Measurements from ENCODE around the gene TMEM231.
"Not testable (repeated sequence)": the region's sequence is repeated elsewhere in the genome, so short reads cannot be mapped to it uniquely, and the experiment has no call there.

The TMEM231 gene

GRCh38 chr16:75545879-75546278 lies 10.2 kb downstream of the TMEM231 start:
- H3K27ac ChIP-seq (ENCODE audit: low read depth, low read length) = not testable (repeated sequence)

DNA sequence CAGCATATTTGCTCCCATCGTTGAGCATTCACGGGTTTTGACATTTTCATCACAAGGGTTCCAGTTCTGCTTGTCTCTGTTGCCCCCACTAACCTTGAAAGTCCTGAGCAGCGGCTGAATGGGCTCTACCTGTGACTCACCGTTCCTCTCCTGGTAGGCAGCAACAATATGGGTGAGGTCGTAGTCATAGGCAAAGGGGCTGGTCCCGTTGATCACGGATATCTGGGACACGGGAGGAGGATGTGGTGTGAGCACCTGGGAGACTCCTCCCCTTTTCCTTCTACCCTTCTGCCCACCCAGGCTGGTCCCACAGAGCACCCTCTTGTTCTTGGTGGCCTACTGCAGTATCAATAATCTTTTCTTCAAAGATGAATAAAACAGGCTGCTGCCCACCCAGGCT lies 13.6 kb downstream of the TMEM231 start:
- not testable (repeated sequence) for H3K27me3 ChIP-seq (ENCODE audit: control insufficient read depth, insufficient read depth, low read length); H3K4me3 ChIP-seq (ENCODE audit: low read depth, low read length); H3K36me3 ChIP-seq (ENCODE audit: control insufficient read depth, insufficient read depth, low read length); H3K9ac ChIP-seq (ENCODE audit: low read depth, low read length); H3K27ac ChIP-seq (ENCODE audit: low read depth, low read length); H3K4me1 ChIP-seq (ENCODE audit: control insufficient read depth, insufficient read depth, low read length); H3K9me3 ChIP-seq (ENCODE audit: control insufficient read depth, insufficient read depth, low read length)

More at GRCh38 chr16:75545879-75546278, 10.2 kb downstream of the TMEM231 start:
- not testable (repeated sequence) for H3K4me3 ChIP-seq (ENCODE audit: low read depth, low read length); H3K27me3 ChIP-seq (ENCODE audit: control insufficient read depth, insufficient read depth, low read length); H3K4me1 ChIP-seq (ENCODE audit: control insufficient read depth, insufficient read depth, low read length); H3K36me3 ChIP-seq (ENCODE audit: control insufficient read depth, insufficient read depth, low read length); H3K9me3 ChIP-seq (ENCODE audit: control insufficient read depth, insufficient read depth, low read length); H3K9ac ChIP-seq (ENCODE audit: low read depth, low read length)

GRCh38 chr16:75541236-75541635 lies 14.8 kb downstream of the TMEM231 start:
- Histone ChIP-seq H3K27me3 (ENCODE audit: control insufficient read depth, insufficient read depth, low read length) (no peaks in the 10 kb centered on the region), H3K4me1 (ENCODE audit: control insufficient read depth, insufficient read depth, low read length) (no peaks in the 10 kb centered on the region), H3K9ac (ENCODE audit: low read depth, low read length) (no peak overlapping the region), H3K9me3 (ENCODE audit: control insufficient read depth, insufficient read depth, low read length) (no peaks in the 10 kb centered on the region), H3K4me3 (ENCODE audit: low read depth, low read length) (no peak overlapping the region), H3K27ac (ENCODE audit: low read depth, low read length) (no peak overlapping the region), H3K36me3 (ENCODE audit: control insufficient read depth, insufficient read depth, low read length) (0 out of 2 replicates have a peak, but pooled peaks cover 3% of the 10 kb centered on the region)

DNA sequence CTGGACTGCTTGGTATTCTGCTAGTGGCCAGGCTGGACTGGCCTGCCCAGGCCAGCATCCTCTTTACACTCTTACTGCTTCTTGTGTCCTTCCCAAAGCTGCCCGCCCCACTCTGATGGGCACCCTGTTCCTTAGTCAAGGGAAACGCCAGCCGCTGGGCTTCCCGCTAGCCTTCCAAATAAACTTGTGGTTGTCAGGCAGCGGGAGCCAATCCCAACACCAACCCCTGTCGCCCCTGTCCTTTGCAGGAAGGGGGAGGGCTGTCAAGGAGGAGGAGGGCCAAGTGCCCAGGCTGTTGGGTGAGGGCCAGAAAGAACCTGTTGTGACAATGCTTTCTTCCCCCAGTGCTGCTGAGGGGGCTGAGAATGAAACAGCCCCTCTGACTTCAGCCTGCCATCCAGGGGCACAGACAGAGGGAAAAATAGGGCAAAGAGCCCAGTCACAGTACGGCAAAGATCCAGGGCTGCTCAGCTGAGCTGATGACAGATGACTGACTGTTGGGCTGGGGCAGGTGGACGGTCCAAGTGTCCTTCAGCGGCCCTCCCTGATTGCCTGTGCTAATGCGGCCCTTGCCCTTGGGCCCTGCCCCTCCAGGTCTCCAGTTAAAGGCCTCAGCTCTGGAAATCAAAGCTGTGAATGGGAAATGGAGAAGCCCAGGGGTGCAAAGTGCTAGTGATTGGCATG lies 17.0 kb downstream of the TMEM231 start:
- not testable (repeated sequence) for H3K4me3 ChIP-seq (ENCODE audit: low read depth, low read length); H3K36me3 ChIP-seq (ENCODE audit: control insufficient read depth, insufficient read depth, low read length); H3K27me3 ChIP-seq (ENCODE audit: control insufficient read depth, insufficient read depth, low read length); H3K9ac ChIP-seq (ENCODE audit: low read depth, low read length); H3K27ac ChIP-seq (ENCODE audit: low read depth, low read length); H3K9me3 ChIP-seq (ENCODE audit: control insufficient read depth, insufficient read depth, low read length); H3K4me1 ChIP-seq (ENCODE audit: control insufficient read depth, insufficient read depth, low read length)

GRCh38 chr16:75537776-75538175 lies 18.3 kb downstream of the TMEM231 start:
- H3K9ac ChIP-seq (ENCODE audit: low read depth, low read length) = no peak overlapping the region
- H3K4me3 ChIP-seq (ENCODE audit: low read depth, low read length) = no peak overlapping the region
- H3K27ac ChIP-seq (ENCODE audit: low read depth, low read length) = no peak overlapping the region
- no peaks in the 10 kb centered on the region for H3K36me3 ChIP-seq (ENCODE audit: control insufficient read depth, insufficient read depth, low read length)
- H3K27me3 ChIP-seq (ENCODE audit: control insufficient read depth, insufficient read depth, low read length) = no peaks in the 10 kb centered on the region
- H3K9me3 ChIP-seq (ENCODE audit: control insufficient read depth, insufficient read depth, low read length) = no peaks in the 10 kb centered on the region
- no peaks in the 10 kb centered on the region for H3K4me1 ChIP-seq (ENCODE audit: control insufficient read depth, insufficient read depth, low read length)

DNA sequence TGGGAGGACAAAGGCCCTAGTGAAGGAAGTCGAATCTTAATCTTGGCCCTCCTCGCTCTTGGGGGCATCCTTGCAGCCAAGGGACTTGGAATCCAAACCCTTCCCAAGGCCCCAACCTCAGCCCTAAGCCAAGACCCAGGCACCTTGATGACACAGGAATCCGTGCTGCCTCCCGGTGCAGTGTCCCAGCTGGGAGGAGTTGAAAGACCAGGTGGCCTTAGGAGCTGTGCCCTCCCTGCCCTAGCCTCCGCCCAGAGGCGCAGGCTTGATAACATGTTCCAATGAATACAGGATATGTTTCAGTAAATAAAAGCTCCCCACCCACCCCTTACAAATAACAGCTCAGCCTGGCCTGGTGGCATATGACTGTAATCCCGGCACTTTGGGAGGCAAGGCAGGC lies 20.2 kb downstream of the TMEM231 start, which contains the start of gene CHST5:
CHST5 (minus strand) TSS at position 208 of the 400 bp plus-strand sequence. CDS start 5,724 bp downstream, outside the sequence.
- Histone ChIP-seq H3K27ac (ENCODE audit: low read depth, low read length) (no peak within 1 kb of the TSS), H3K4me1 (ENCODE audit: control insufficient read depth, insufficient read depth, low read length) (no peaks in the 10 kb centered on the region), H3K9ac (ENCODE audit: low read depth, low read length) (no peak within 1 kb of the TSS), H3K4me3 (ENCODE audit: low read depth, low read length) (no peak within 1 kb of the TSS), H3K36me3 (ENCODE audit: control insufficient read depth, insufficient read depth, low read length) (no peaks in the 10 kb centered on the region), H3K9me3 (ENCODE audit: control insufficient read depth, insufficient read depth, low read length) (no peaks in the 10 kb centered on the region), H3K27me3 (ENCODE audit: control insufficient read depth, insufficient read depth, low read length) (no peaks in the 10 kb centered on the region)

DNA sequence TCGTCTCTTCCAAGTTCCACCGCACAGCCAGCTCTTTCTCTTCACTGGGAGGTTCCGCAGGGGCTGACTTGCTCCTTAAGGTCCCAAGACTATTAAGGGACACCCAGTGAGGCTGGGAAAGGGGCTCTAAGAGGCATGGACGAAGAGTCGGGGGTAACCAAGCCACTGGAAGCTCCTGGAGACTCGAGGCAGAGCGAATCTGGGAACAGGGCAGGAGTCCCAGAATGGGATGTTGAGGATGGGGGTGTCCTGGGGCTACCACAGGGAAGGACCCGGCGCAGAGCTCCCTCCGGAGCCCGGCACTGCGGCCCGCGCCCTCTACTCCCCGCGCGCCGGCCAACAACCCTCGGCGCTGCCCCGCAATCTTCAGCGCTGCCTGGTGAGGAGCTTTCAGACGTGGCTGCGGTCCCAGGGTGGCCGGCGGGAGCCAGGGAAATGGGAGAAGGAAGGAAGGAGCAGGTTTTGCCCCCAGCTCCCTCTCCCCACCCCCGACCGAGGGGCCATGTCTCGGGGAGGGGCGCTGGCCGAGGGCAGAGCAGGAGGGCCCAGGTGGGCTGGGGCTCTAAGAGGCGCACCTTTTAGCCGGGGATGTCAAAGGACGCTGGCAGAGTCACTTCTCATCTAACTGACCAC lies 20.7 kb downstream of the TMEM231 start:
- no peak overlapping the region for H3K27ac ChIP-seq (ENCODE audit: low read depth, low read length)
- H3K9me3 ChIP-seq (ENCODE audit: control insufficient read depth, insufficient read depth, low read length) = no peaks in the 10 kb centered on the region
- no peaks in the 10 kb centered on the region for H3K36me3 ChIP-seq (ENCODE audit: control insufficient read depth, insufficient read depth, low read length)
- H3K4me3 ChIP-seq (ENCODE audit: low read depth, low read length) = no peak overlapping the region
- H3K9ac ChIP-seq (ENCODE audit: low read depth, low read length) = no peak overlapping the region
- no peaks in the 10 kb centered on the region for H3K4me1 ChIP-seq (ENCODE audit: control insufficient read depth, insufficient read depth, low read length)
- H3K27me3 ChIP-seq (ENCODE audit: control insufficient read depth, insufficient read depth, low read length) = no peaks in the 10 kb centered on the region

DNA sequence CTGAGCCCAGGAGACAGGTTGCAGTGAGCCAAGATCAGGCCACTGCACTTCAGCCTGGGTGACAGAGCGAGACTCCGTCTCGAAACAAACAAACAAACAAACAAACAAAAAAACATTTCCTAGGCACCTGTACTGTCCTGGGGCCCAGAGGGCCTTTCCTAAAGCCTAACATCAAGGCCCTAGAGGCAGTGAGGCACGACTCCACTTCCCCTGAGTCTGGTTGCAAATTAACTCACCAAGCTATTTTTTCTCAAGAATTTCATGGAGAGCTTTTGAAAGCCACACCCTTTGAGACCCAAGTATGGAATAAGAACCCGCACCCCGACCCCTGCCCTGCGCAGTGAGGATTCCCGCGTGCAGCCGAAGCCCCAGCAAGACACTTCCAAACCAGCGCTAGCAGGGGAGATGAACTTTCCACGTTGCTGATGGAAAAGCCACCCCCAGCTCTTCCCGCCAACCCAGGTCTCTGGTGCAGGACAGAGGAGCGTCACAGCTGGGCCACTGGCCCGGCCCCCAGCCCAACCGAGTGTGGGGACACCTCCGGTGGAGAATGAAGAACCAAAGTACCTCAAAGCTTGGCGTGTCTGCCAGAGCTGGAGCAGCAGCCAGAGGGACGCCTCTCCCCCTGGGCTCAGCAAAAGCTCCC lies 21.4 kb downstream of the TMEM231 start:
- no peaks in the 10 kb centered on the region for H3K4me1 ChIP-seq (ENCODE audit: control insufficient read depth, insufficient read depth, low read length)
- H3K36me3 ChIP-seq (ENCODE audit: control insufficient read depth, insufficient read depth, low read length) = no peaks in the 10 kb centered on the region
- no peaks in the 10 kb centered on the region for H3K27me3 ChIP-seq (ENCODE audit: control insufficient read depth, insufficient read depth, low read length)
- no peak overlapping the region for H3K4me3 ChIP-seq (ENCODE audit: low read depth, low read length)
- H3K9ac ChIP-seq (ENCODE audit: low read depth, low read length) = no peak overlapping the region
- H3K27ac ChIP-seq (ENCODE audit: low read depth, low read length) = no peak overlapping the region
- no peaks in the 10 kb centered on the region for H3K9me3 ChIP-seq (ENCODE audit: control insufficient read depth, insufficient read depth, low read length)

- Histone ChIP-seq H3K27me3 (ENCODE audit: control insufficient read depth, insufficient read depth, low read length) (no peaks in the 10 kb centered on the region), H3K36me3 (ENCODE audit: control insufficient read depth, insufficient read depth, low read length) (no peaks in the 10 kb centered on the region), H3K9ac (ENCODE audit: low read depth, low read length) (no peak overlapping the region), H3K27ac (ENCODE audit: low read depth, low read length) (no peak overlapping the region), H3K9me3 (ENCODE audit: control insufficient read depth, insufficient read depth, low read length) (no peaks in the 10 kb centered on the region), H3K4me1 (ENCODE audit: control insufficient read depth, insufficient read depth, low read length) (no peaks in the 10 kb centered on the region), H3K4me3 (ENCODE audit: low read depth, low read length) (no peak overlapping the region)
These were observed 23.3 kb downstream of the TMEM231 start for GRCh38 chr16:75532791-75533190.

DNA sequence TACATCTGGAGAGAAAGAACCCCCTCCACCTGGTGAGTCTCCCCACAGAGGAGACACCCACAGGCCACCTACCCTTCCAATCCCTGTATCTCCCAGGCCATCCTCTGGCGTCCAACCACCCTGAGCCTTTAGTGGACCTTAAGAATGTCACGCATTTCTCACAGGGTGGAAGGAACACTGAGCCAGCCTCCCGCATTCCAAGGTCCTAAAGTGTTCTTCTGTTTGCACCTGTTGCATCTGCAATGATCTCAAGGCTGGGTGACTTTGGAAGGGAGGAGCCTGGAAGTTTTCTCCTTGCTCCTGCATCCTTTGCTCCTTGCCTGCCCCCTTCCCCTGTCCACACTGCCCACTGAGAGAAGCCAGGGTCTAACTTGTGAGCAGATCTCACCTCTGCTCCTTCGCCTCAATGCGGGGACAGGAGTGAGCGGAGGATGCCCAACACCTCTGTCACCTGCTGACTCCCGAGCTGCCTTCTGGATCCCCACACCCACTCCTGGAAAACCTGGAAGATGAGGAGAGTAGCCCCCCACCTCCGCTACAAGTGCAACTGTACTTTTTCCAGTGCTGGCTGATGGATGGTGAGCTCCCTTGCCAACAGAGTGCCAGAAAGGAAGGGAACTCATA lies 23.8 kb downstream of the TMEM231 start:
- Histone ChIP-seq H3K9ac (ENCODE audit: low read depth, low read length) (no peak overlapping the region), H3K4me1 (ENCODE audit: control insufficient read depth, insufficient read depth, low read length) (no peaks in the 10 kb centered on the region), H3K36me3 (ENCODE audit: control insufficient read depth, insufficient read depth, low read length) (no peaks in the 10 kb centered on the region), H3K27me3 (ENCODE audit: control insufficient read depth, insufficient read depth, low read length) (no peaks in the 10 kb centered on the region), H3K27ac (ENCODE audit: low read depth, low read length) (no peak overlapping the region), H3K4me3 (ENCODE audit: low read depth, low read length) (no peak overlapping the region), H3K9me3 (ENCODE audit: control insufficient read depth, insufficient read depth, low read length) (no peaks in the 10 kb centered on the region)

DNA sequence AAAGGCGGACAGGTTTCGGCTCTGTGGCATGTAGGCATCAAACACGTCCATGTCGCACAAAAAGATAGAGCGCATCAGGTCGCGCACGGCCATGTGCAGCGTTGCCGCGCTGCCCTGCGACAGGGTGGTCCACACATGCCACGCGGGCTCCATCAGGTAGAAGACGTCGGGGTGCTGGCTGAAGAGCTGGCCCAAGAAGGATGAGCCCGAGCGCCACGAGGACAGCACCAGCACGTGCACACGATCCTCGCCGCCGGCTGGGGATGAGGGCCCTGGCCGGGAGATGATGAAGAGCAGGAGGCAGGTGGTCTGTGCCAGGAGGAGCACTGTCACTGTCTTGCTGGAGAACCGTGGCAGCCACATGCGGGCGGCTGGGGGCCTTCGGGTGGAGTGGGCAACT lies 26.1 kb downstream of the TMEM231 start:
- Histone ChIP-seq H3K27ac (ENCODE audit: low read depth, low read length) (no peak overlapping the region), H3K4me1 (ENCODE audit: control insufficient read depth, insufficient read depth, low read length) (no peaks in the 10 kb centered on the region), H3K36me3 (ENCODE audit: control insufficient read depth, insufficient read depth, low read length) (no peaks in the 10 kb centered on the region), H3K4me3 (ENCODE audit: low read depth, low read length) (no peak overlapping the region), H3K9ac (ENCODE audit: low read depth, low read length) (no peak overlapping the region), H3K9me3 (ENCODE audit: control insufficient read depth, insufficient read depth, low read length) (no peaks in the 10 kb centered on the region), H3K27me3 (ENCODE audit: control insufficient read depth, insufficient read depth, low read length) (no peaks in the 10 kb centered on the region)
